ENCODE measurements around the gene SENP5. TPM values are rescaled to one million over a fixed set of nuclear protein-coding genes. Genes with fewer than 3 reads are reported as not detected.

The SENP5 gene
- total RNA-seq, 1 donor from 2014 or later, result 44.8 TPM

DNA sequence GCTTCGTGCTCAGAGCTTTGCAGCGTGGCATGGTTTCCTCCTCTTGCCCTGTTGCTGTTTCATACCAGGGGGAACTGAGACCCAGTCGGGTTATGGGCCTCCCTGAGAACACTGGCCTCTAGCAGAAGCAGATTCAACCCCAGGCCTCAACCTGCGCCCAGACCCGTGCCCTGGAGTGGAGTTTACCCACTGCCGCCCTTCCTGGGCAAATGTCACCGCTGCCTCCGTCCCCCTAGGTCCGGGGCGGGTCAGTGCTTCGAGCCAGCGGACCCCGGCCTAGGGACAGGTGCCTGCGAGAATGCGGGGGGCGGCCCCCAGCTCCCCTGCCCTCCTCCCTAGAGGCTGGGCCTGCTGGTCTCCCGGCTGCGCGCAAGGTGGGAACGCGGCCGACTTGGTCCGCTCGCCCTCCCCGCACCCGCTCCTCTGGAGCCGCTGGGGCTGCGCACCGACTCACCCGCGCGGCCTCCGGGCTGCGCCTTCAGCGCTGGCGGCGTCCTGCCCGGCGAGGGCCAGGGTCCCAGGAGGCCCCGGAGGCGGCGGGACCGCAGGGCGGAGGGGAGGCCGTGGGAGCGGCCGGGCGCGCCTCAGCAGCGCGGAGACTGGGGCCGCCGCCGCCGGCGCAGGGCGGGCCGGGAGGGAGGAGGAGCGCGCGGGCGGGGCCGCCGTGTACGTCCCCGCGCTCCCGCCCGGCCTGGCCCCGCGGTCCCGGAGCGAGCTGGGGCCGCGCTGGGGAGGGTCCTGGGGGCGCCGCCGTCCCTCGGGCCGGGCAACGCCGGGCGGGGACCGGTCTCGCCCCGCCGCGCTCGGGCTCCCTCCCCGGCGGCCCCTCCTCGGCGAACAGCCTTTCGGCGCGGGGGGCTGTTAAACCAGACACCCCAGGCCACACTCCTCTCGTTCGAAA is 100.8 kb downstream of the SENP5 start, which contains the start of gene PIGZ:
Gene PIGZ (minus strand): TSS at position 601 of the 901 bp plus-strand sequence. CDS start 16,802 bp downstream, outside the sequence.
- Mint-ChIP-seq H3K4me3 (ENCODE audit: unreplicated experiment) (peak within 1 kb of the TSS; percentile 60), H3K36me3 (ENCODE audit: low read depth, unreplicated experiment) (peaks cover 6% of the 10 kb centered on the region), H3K9me3 (ENCODE audit: unreplicated experiment) (no peaks in the 10 kb centered on the region), H3K4me1 (ENCODE audit: low read depth, unreplicated experiment) (no peaks in the 10 kb centered on the region), H3K27ac (ENCODE audit: unreplicated experiment) (no peak within 1 kb of the TSS), H3K27me3 (ENCODE audit: low read depth, unreplicated experiment) (peaks cover 52% of the 10 kb centered on the region)
- Histone ChIP-seq H3K9me3 (ENCODE audit: insufficient read depth, low read depth, low read length) (peaks cover 4% of the 10 kb centered on the region), H3K9ac (ENCODE audit: low read length) (peak within 1 kb of the TSS; percentile 52), H3K27me3 (ENCODE audit: insufficient read depth, low read length) (peaks cover 31% of the 10 kb centered on the region), H4K20me1 (ENCODE audit: insufficient read depth, low read length) (no peaks in the 10 kb centered on the region), H3K4me3 (ENCODE audit: insufficient read depth, low read depth, low read length) (peak within 1 kb of the TSS; percentile 58), H3K79me2 (ENCODE audit: insufficient read depth, low read length) (no peaks in the 10 kb centered on the region), H3K27ac (ENCODE audit: low read depth, low read length) (no peak within 1 kb of the TSS), H2AFZ (ENCODE audit: low read depth, low read length) (peak within 1 kb of the TSS; percentile 85), H3K4me2 (ENCODE audit: low read length) (peak within 1 kb of the TSS; percentile 83), H3K4me1 (ENCODE audit: insufficient read depth, low read length) (peaks cover 9% of the 10 kb centered on the region), H3K36me3 (ENCODE audit: insufficient read depth, low read length) (no peaks in the 10 kb centered on the region)
- DNase-seq (ENCODE audit: low read depth) (no peak), FAIRE-seq (no peak)
- TF ChIP-seq EZH2 (IDR thresholded peaks at IDR 0.05; ENCODE audit: insufficient read depth, low read length), result no peak
- TF ChIP-seq CTCF (IDR thresholded peaks at IDR 0.05; ENCODE audit: insufficient read depth, low read depth, low read length), result no peak

DNA sequence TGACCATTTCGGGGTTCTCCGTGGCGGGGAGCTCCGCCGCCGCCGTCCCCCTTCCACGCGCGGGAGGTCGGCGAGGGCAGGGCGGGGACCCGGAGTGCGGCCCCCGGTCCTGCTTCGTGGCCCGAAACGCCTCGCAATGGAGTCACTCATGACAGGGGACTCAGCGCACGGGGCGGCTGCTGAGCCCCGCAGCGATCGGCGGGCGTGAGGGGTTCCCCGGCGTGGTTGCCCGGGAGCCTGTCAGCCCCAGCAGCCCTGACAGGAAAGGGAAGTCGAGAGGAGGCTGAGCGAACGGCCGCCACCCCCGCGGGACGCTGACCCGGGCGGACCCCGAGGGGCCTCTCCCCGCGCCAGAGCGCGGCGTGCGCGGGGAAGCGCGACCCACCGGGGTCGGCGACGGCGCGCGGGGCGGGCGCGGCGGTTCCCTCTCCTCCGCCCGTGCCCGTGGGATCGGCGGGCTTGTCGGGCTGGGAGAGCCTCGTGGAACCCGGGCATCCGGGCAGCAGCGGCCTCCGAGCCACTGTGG is 101.5 kb downstream of the SENP5 start:
- H3K4me3 Mint-ChIP-seq (ENCODE audit: unreplicated experiment), result peak overlapping the region; percentile 45
- Histone ChIP-seq H3K36me3 (ENCODE audit: insufficient read depth, low read length) (no peaks in the 10 kb centered on the region), H2AFZ (ENCODE audit: low read depth, low read length) (peak overlapping the region; percentile 85), H4K20me1 (ENCODE audit: insufficient read depth, low read length) (no peaks in the 10 kb centered on the region), H3K4me2 (ENCODE audit: low read length) (peak overlapping the region; percentile 83), H3K9ac (ENCODE audit: low read length) (peak overlapping the region; percentile 52), H3K4me3 (ENCODE audit: insufficient read depth, low read depth, low read length) (peak overlapping the region; percentile 58), H3K27me3 (ENCODE audit: insufficient read depth, low read length) (peaks cover 31% of the 10 kb centered on the region), H3K9me3 (ENCODE audit: insufficient read depth, low read depth, low read length) (peaks cover 4% of the 10 kb centered on the region), H3K79me2 (ENCODE audit: insufficient read depth, low read length) (no peaks in the 10 kb centered on the region), H3K4me1 (ENCODE audit: insufficient read depth, low read length) (peaks cover 9% of the 10 kb centered on the region), H3K27ac (ENCODE audit: low read depth, low read length) (no peak overlapping the region)
- peaks cover 52% of the 10 kb centered on the region for H3K27me3 Mint-ChIP-seq (ENCODE audit: low read depth, unreplicated experiment)
- TF ChIP-seq EZH2 (IDR thresholded peaks at IDR 0.05; ENCODE audit: insufficient read depth, low read length) (no peak), CTCF (IDR thresholded peaks at IDR 0.05; ENCODE audit: insufficient read depth, low read depth, low read length) (no peak)
- FAIRE-seq (no peak), DNase-seq (ENCODE audit: low read depth) (no peak)
- H3K36me3 Mint-ChIP-seq (ENCODE audit: low read depth, unreplicated experiment), result peaks cover 6% of the 10 kb centered on the region
- no peak overlapping the region for H3K27ac Mint-ChIP-seq (ENCODE audit: unreplicated experiment)
- no peaks in the 10 kb centered on the region for H3K9me3 Mint-ChIP-seq (ENCODE audit: unreplicated experiment)
- no peaks in the 10 kb centered on the region for H3K4me1 Mint-ChIP-seq (ENCODE audit: low read depth, unreplicated experiment)

Data from astrocyte (in vitro differentiated cells and primary cell).